MM.1S (cell line): ENCODE results near the gene MCEE.

Experiments
- CTCF ChIP-seq: fragments of 300-600 bp; sonication (generic); IDR thresholded peaks from 2 replicates; pipeline ENCODE4 v1.5.1; 2016; ENCODE audit warnings: antibody characterized with exemption, low read length, mixed read lengths
- EZH2 ChIP-seq: fragments of 300-600 bp; sonication (generic); optimal IDR thresholded peaks from 2 replicates; pipeline ENCODE3; 2017; ENCODE audit warnings: low read depth, mild to moderate bottlenecking, antibody characterized with exemption, low read length, mixed read lengths

DNA sequence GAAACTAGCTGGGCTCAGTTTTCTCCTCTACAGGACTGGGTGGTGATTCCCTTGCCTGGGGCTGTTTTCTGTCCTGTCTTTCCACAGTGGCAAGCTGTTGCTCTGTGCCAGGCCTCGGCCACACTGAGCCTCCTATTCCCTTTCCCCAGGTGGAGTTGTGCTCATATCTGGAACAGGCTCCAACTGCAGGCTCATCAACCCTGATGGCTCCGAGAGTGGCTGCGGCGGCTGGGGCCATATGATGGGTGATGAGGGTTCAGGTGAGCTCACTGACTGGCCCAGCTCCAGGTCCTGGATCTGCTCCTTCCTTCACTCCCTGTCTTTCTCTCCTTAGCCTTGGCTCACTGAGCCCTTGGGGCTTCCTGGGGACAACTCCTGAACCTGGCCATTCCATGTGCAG, 57.5 kb downstream of the MCEE start:
- TF ChIP-seq CTCF (no peak), EZH2 (no peak)
